H54 (cell line): Measurements from ENCODE around the gene AHNAK2.
"Not testable (repeated sequence)": the region's sequence is repeated elsewhere in the genome, so short reads cannot be mapped to it uniquely, and the experiment has no call there.

Source experiments
- DNase-seq: peaks from one replicate; pipeline ENCODE4 v3.0.0; 2011; ENCODE audit warnings: low spot score, mixed read lengths; ENCODE audit not compliant: insufficient read length
- FAIRE-seq: peaks from 3 replicates; lab custom pipeline; 2011; peaks lifted over from hg19 to GRCh38; lab: Jason Lieb, UNC
- POLR2A ChIP-seq: IDR thresholded peaks from 2 replicates; pipeline ENCODE4 v1.6.1; 2011; ENCODE audit warnings: low read depth, mild to moderate bottlenecking, low read length

The AHNAK2 gene

GRCh38 chr14:104953097-104953496 lies 25.1 kb downstream of the AHNAK2 start:
- DNase-seq (no peak), FAIRE-seq (no peak)
- no peak for TF ChIP-seq POLR2A

DNA sequence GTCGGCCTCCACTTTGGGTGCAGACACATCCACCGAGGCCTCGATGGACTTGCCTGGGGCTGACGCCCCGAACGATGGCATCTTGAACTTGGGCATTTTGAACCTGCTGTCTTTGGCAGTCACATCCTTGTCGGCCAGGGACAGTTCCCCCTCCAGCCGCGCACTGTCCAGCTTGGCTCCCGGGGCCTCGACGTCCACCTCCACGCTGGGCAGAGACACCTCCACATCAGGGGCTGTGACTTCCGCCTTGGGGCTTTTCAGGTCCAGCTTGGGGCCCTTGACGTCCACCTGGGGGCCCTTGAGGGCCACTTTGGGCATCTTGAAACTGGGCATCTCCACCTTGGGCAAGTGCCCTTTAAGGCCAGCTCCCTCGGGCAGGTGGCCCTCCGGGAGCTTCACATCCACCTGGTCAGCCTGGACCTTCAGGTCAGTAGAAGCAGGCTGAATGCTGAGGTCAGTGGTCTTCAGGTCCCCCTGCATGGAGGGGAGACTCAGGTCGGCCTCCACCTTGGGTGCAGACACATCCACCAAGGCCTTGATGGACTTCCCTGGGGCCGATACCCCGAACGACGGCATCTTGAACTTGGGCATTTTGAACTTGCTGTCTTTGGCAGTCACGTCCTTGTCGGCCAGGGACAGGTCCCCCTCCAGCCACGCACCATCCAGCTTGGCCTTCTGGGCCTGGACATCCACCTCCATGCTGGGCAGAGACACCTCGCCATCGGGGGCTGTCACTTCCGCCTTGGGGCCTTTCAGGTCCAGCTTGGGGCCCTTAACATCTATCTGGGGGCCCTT lies 26.1 kb downstream of the AHNAK2 start:
- not testable (repeated sequence) for DNase-seq, FAIRE-seq

DNA sequence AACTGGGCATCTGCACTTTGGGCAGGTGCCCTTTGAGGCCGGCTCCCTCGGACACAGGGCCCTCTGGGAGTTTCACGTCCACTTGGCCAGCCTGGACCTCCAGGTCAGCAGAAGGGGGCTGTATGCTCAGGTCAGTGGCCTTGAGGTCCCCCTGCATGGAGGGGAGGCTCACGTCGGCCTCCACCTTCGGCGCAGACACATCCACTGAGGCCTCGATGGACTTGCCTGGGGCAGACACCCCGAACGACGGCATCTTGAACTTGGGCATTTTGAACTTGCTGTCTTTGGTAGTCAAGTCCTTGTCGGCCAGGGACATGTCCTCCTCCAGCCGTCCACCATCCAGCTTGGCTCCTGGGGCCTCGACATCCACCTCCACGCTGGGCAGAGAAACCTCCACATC lies 27.5 kb downstream of the AHNAK2 start:
- not testable (repeated sequence) for FAIRE-seq, DNase-seq

DNA sequence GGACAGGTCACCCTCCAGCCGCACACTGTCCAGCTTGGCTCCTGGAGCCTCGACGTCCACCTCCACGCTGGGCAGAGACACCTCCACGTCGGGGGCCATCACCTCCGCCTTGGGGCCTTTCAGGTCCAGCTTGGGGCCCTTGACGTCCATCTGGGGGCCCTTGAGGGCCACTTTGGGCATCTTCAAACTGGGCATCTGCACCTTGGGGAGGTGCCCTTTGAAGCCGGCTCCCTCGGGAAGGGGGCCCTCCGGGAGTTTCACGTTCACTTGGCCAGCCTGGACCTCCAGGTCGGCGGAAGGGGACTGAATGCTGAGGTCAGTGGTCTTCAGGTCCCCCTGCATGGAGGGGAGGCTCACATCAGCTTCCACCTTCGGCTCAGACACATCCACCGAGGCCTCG lies 28.2 kb downstream of the AHNAK2 start:
- no peak for DNase-seq
- FAIRE-seq: no peak
- no peak for TF ChIP-seq POLR2A

DNA sequence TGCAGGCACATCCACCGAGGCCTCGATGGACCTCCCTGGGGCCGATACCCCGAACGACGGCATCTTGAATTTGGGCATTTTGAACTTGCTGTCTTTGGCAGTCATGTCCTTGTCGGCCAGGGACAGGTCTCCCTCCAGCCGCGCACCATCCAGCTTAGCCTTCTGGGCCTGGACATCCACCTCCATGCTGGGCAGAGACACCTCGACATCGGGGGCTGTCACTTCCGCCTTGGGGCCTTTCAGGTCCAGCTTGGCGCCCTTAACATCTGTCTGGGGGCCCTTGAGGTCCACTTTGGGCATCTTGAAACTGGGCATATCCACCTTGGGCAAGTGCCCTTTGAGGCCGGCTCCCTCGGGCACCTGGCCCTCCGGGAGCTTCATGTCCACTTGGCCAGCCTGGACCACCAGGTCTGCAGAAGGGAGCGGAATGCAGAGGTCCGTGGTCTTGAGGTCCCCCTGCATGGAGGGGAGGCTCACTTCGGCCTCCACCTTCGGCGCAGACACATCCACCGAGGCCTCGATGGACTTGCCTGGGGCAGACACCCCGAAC lies 28.7 kb downstream of the AHNAK2 start:
- not testable (repeated sequence) for DNase-seq, FAIRE-seq

DNA sequence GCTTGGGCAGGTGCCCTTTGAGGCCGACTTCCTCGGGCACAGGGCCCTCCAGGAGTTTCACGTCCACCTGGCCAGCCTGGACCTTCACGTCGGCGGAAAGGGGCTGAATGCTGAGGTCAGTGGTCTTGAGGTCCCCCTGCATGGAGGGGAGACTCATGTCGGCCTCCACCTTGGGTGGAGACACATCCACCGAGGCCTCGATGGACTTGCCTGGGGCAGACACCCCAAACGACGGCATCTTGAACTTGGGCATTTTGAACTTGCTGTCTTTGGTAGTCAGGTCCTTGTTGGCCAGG lies 29.5 kb downstream of the AHNAK2 start:
- FAIRE-seq: no peak

DNA sequence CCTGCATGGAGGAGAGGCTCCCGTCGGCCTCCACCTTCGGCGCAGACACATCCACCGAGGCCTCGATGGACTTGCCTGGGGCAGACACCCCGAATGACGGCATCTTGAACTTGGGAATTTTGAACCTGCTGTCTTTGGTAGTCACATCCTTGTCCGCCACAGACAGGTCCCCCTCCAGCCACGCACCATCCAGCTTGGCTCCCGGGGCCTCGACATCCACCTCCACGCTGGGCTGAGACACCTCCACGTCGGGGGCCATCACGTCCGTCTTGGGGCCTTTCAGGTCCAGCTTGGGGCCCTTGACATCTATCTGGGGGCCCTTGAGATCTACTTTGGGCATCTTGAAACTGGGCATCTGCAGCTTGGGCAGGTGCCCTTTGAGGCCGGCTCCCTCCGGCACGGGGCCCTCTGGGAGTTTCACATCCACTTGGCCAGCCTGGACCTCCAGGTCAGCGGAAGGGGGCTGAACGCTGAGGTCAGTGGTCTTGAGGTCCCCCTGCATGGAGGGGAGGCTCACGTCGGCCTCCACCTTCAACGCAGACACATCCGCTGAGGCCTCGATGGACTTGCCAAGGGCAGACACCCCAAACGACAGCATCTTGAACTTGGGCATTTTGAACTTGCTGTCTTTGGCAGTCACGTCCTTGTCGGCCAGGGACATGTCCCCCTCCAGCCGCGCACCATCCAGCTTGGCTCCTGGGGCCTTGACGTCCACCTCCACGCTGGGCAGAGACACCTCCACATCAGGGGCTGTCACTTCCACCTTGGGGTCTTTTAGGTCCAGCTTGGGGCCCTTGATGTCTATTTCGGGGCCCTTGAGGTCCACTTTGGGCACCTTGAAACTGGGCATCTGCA lies 30.1 kb downstream of the AHNAK2 start:
- FAIRE-seq, DNase-seq: not testable (repeated sequence)

More for the DNA sequence above, 29.5 kb downstream of the AHNAK2 start:
- DNase-seq: no peak
- no peak for TF ChIP-seq POLR2A

GRCh38 chr14:104947201-104947600 lies 31.0 kb downstream of the AHNAK2 start:
- not testable (repeated sequence) for FAIRE-seq, DNase-seq

DNA sequence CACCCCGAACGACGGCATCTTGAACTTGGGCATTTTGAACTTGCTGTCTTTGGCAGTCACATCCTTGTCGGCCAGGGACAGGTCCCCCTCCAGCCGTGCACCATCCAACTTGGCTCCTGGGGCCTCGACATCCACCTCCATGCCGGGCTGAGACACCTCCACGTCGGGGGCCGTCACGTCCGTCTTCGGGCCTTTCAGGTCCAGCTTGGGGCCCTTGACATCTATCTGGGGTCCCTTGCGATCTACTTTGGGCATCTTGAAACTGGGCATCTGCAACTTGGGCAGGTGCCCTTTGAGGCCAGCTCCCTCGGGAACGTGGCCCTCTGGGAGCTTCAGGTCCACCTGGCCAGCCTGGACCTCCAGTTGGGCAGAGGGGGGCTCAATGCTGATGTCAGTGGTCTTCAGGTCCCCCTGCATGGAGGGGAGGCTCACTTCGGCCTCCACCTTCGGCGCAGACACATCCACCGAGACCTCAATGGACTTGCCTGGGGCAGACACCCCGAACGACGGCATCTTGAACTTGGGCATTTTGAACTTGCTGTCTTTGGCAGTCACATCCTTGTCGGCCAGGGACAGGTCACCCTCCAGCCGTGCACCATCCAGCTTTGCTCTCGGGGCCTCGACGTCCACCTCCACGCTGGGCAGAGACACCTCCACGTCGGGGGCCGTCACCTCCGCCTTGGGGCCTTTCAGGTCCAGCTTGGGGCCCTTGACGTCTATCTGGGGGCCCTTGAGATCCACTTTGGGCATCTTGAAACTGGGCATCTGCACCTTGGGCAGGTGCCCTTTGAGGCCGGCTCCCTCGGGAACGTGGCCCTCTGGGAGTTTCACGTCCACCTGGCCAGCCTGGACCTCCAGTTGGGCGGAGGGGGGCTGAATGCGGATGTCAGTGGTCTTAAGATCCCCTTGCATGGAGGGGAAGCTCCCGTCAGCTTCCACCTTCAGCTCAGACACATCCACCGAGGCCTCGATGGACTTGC lies 31.9 kb downstream of the AHNAK2 start:
- not testable (repeated sequence) for DNase-seq, FAIRE-seq

DNA sequence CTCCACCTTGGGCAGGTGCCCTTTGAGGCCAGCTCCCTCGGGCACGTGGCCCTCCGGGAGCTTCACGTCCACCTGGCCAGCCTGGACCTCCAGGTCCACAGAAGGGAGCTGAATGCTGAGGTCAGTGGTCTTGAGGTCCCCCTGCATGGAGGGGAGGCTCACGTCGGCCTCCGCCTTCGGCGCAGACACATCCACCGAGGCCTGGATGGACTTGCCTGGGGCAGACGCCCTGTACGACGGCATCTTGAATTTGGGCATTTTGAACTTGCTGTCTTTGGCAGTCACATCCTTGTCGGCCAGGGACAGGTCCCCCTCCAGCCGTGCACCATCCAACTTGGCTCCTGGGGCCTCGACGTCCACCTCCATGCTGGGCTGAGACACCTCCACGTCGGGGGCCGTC lies 32.9 kb downstream of the AHNAK2 start:
- not testable (repeated sequence) for DNase-seq, FAIRE-seq

DNA sequence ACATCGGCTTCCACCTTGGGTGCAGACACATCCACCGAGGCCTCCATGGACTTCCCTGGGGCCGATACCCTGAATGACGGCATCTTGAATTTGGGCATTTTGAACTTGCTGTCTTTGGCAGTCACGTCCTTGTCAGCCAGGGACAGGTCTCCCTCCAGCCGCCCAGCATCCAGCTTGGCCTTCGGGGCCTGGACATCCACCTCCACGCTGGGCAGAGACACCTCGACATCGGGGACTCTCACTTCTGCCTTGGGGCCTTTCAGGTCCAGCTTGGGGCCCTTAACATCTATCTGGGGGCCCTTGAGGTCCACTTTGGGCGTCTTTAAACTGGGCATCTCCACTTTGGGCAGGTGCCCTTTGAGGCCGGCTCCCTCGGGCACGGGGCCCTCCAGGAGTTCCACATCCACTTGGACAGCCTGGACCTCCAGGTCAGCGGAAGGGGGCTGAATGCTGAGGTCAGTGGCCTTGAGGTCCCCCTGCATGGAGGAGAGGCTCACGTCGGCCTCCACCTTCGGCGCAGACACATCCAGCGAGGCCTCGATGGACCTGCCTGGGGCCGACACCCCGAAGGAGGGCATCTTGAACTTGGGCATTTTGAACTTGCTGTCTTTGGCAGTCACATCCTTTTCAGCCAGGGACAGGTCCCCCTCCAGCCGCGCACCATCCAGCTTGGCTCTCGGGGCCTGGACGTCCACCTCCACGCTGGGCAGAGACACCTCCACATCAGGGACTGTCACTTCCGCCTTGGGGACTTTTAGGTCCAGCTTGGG lies 33.6 kb downstream of the AHNAK2 start:
- DNase-seq, FAIRE-seq: not testable (repeated sequence)

GRCh38 chr14:104944016-104944308 lies 34.2 kb downstream of the AHNAK2 start:
- FAIRE-seq, DNase-seq: not testable (repeated sequence)

GRCh38 chr14:104943216-104944015 lies 34.8 kb downstream of the AHNAK2 start:
- DNase-seq, FAIRE-seq: not testable (repeated sequence)
